ENCODE results near the gene RAPGEF6. TPM values are rescaled to one million over a fixed set of nuclear protein-coding genes. Genes with fewer than 3 reads are reported as not detected.

RAPGEF6 gene
- total and polyA plus RNA-seq, 12 donors = 1.5 to 16.3 (median 10.9) TPM

- intact Hi-C loops (cut with DNase I) = no loop called here
- Histone ChIP-seq H3K4me3 (no peak overlapping the region), H3K36me3 (peaks cover 0 to 98% (median 13%) of the 10 kb centered on the region in 9 donors), H3K4me1 (peaks cover 0 to 13% (median 0%) of the 10 kb centered on the region in 9 donors), H3K27ac (no peak overlapping the region), H3K27me3 (no peaks in the 10 kb centered on the region), H3K9me3 (no peaks in the 10 kb centered on the region)
- no peak for DNase-seq
- no peak for ATAC-seq
- no peak for TF ChIP-seq CTCF (IDR thresholded peaks at IDR 0.05)
- 98 to 100% methylated on average over 1 of the region's 1 CpG for WGBS, 2 donors
Measured at GRCh38 chr5:131433109-131433508, 201.9 kb downstream of the RAPGEF6 start.

GRCh38 chr5:131431794-131432193 is 203.2 kb downstream of the RAPGEF6 start:
- Histone ChIP-seq H3K27ac (no peak overlapping the region), H3K36me3 (peaks cover 0 to 98% (median 14%) of the 10 kb centered on the region in 9 donors)

GRCh38 chr5:131430794-131431193 is 204.2 kb downstream of the RAPGEF6 start:
- DNase-seq (no peak), ATAC-seq (no peak)
- intact Hi-C loops (cut with DNase I) = no loop called here
- Histone ChIP-seq H3K36me3 (peaks cover 0 to 98% (median 21%) of the 10 kb centered on the region in 9 donors), H3K4me1 (peaks cover 0 to 2% (median 0%) of the 10 kb centered on the region in 9 donors), H3K27ac (no peak overlapping the region), H3K9me3 (no peaks in the 10 kb centered on the region), H3K4me3 (no peak overlapping the region), H3K27me3 (no peaks in the 10 kb centered on the region)
- WGBS, 2 donors = 44 to 63% methylated on average over 1 of the region's 1 CpG
- no peak for TF ChIP-seq CTCF (IDR thresholded peaks at IDR 0.05)

More at GRCh38 chr5:131431794-131432193, 203.2 kb downstream of the RAPGEF6 start:
- DNase-seq (no peak), ATAC-seq (no peak)
- intact Hi-C loops (cut with DNase I) = no loop called here
- Histone ChIP-seq H3K9me3 (no peaks in the 10 kb centered on the region), H3K27me3 (no peaks in the 10 kb centered on the region), H3K4me3 (no peak overlapping the region), H3K4me1 (peaks cover 0 to 10% (median 0%) of the 10 kb centered on the region in 9 donors)
- no peak for TF ChIP-seq CTCF (IDR thresholded peaks at IDR 0.05)
- 67 to 91% methylated on average over 2 of the region's 2 CpGs for WGBS, 2 donors

GRCh38 chr5:131426011-131426410 is 209.0 kb downstream of the RAPGEF6 start:
- Histone ChIP-seq H3K27me3 (no peaks in the 10 kb centered on the region), H3K4me3 (no peak overlapping the region), H3K9me3 (no peaks in the 10 kb centered on the region), H3K36me3 (peaks cover 0 to 89% (median 14%) of the 10 kb centered on the region in 9 donors), H3K27ac (no peak overlapping the region), H3K4me1 (no peaks in the 10 kb centered on the region)
- no peak for TF ChIP-seq CTCF (IDR thresholded peaks at IDR 0.05)
- 85 to 88% methylated on average over 1 of the region's 1 CpG for WGBS, 2 donors
- no peak for DNase-seq
- intact Hi-C loops (cut with DNase I) = loop anchor here in 4 of 10 donors (10.0 kb wide), 1 partner anchor 579 kb away; no protein-coding TSS in a partner anchor
- ATAC-seq = no peak

All from heart right ventricle (tissue), 16 donors.